HepG2 (cell line): ENCODE results near the gene HSPA5. TPM values are rescaled to one million over a fixed set of nuclear protein-coding genes. Genes with fewer than 3 reads are reported as not detected.

Experiments used
- GMEB2 ChIP-seq: IDR thresholded peaks from 2 replicates; pipeline ENCODE4 v1.6.1; 2016; ENCODE audit warnings: missing biosample characterization, missing genetic modification reagents, low read depth
- IRF2 ChIP-seq: IDR thresholded peaks from 2 replicates; pipeline ENCODE4 v1.6.1; 2018; ENCODE audit warnings: missing genetic modification reagents, missing compliant biosample characterization
- KDM4B ChIP-seq: sonication (generic); formaldehyde crosslinking; IDR thresholded peaks from 2 replicates; pipeline ENCODE4 v1.4.0; 2020; ENCODE audit warnings: missing genetic modification reagents
- MYNN ChIP-seq: sonication (generic); formaldehyde crosslinking; IDR thresholded peaks from 2 replicates; pipeline ENCODE4 v1.4.0; 2020; ENCODE audit warnings: mild to moderate bottlenecking, low read depth, missing genetic modification reagents
- NCOA1 ChIP-seq: sonication (generic); formaldehyde crosslinking; IDR thresholded peaks from 2 replicates; pipeline ENCODE4 v1.9.0; 2021; ENCODE audit warnings: missing genetic modification reagents
- NR2F2 ChIP-seq: IDR thresholded peaks from 2 replicates; pipeline ENCODE4 v1.6.1; 2012; ENCODE audit warnings: low read depth, inconsistent platforms, borderline replicate concordance
- PAWR ChIP-seq: sonication (generic); formaldehyde crosslinking; IDR thresholded peaks from 2 replicates; pipeline ENCODE4 v1.4.0; 2020; ENCODE audit warnings: missing genetic modification reagents, mild to moderate bottlenecking, borderline replicate concordance
- PHF5A ChIP-seq: IDR thresholded peaks from one replicate; pipeline ENCODE4 v1.6.1; 2018; ENCODE audit warnings: low read depth, missing genetic modification reagents; ENCODE audit not compliant: unreplicated experiment
- POLR2AphosphoS2 ChIP-seq: IDR thresholded peaks from 2 replicates; pipeline ENCODE4 v1.6.1; 2011; ENCODE audit warnings: low read depth, low read length, improper control_type of control experiment
- SSRP1 ChIP-seq: IDR thresholded peaks from 2 replicates; pipeline ENCODE4 v1.6.1; 2016; ENCODE audit warnings: control low read depth
- SUZ12 ChIP-seq: fragments of 150-350 bp; IDR thresholded peaks from 2 replicates; pipeline ENCODE4 v1.6.1; 2014; ENCODE audit warnings: low read depth, low read length
- TBX2 ChIP-seq: sonication (generic); formaldehyde crosslinking; IDR thresholded peaks from 2 replicates; pipeline ENCODE4 v1.5.0; 2020; ENCODE audit warnings: missing genetic modification reagents, mild to moderate bottlenecking, borderline replicate concordance
- THAP7 ChIP-seq: sonication (generic); formaldehyde crosslinking; IDR thresholded peaks from 2 replicates; pipeline ENCODE4 v1.8.1; 2023; ENCODE audit warnings: mild to moderate bottlenecking, missing genetic modification reagents
- ZNF121 ChIP-seq: sonication (generic); formaldehyde crosslinking; IDR thresholded peaks from 2 replicates; pipeline ENCODE4 v1.5.0; 2020; ENCODE audit warnings: mild to moderate bottlenecking, missing genetic modification reagents
- ZNF136 ChIP-seq: sonication (generic); formaldehyde crosslinking; IDR thresholded peaks from 2 replicates; pipeline ENCODE4 v1.8.1; 2022; ENCODE audit warnings: low read depth, mild to moderate bottlenecking, moderate library complexity, missing genetic modification reagents
- ZNF235 ChIP-seq: sonication (generic); formaldehyde crosslinking; IDR thresholded peaks from 2 replicates; pipeline ENCODE4 v1.8.1; 2023; ENCODE audit warnings: mild to moderate bottlenecking, missing genetic modification reagents, borderline replicate concordance
- ZNF333 ChIP-seq: sonication (generic); formaldehyde crosslinking; IDR thresholded peaks from 2 replicates; pipeline ENCODE4 v1.4.0; 2020; ENCODE audit warnings: mild to moderate bottlenecking, missing genetic modification reagents, borderline replicate concordance
- ZNF563 ChIP-seq: sonication (generic); formaldehyde crosslinking; IDR thresholded peaks from 2 replicates; pipeline ENCODE4 v1.8.0; 2022; ENCODE audit warnings: mild to moderate bottlenecking, moderate library complexity, missing genetic modification reagents
- ZNF598 ChIP-seq: sonication (generic); formaldehyde crosslinking; IDR thresholded peaks from 2 replicates; pipeline ENCODE4 v1.5.1; 2020; ENCODE audit warnings: mild to moderate bottlenecking, missing genetic modification reagents, borderline replicate concordance
- ZNF614 ChIP-seq: IDR thresholded peaks from 2 replicates; pipeline ENCODE4 v1.6.1; 2018; ENCODE audit warnings: missing biosample characterization, missing genetic modification reagents, inconsistent platforms, borderline replicate concordance
- ZNF703 ChIP-seq: sonication (generic); formaldehyde crosslinking; IDR thresholded peaks from 2 replicates; pipeline ENCODE4 v1.5.1; 2020; ENCODE audit warnings: missing genetic modification reagents, mild to moderate bottlenecking, moderate library complexity, borderline replicate concordance
- ZNF724P ChIP-seq: sonication (generic); formaldehyde crosslinking; IDR thresholded peaks from 2 replicates; pipeline ENCODE4 v1.8.0; 2022; ENCODE audit warnings: missing genetic modification reagents, borderline replicate concordance
- ZNF841 ChIP-seq: sonication (generic); formaldehyde crosslinking; IDR thresholded peaks from 2 replicates; pipeline ENCODE4 v1.8.1; 2023; ENCODE audit warnings: missing genetic modification reagents, borderline replicate concordance
- ZSCAN22 ChIP-seq: sonication (generic); formaldehyde crosslinking; IDR thresholded peaks from 2 replicates; pipeline ENCODE4 v1.4.0; 2020; ENCODE audit warnings: mild to moderate bottlenecking, missing genetic modification reagents
- polyA plus RNA-seq, 8 experiments: library from polyadenylated mRNA; depleted of rRNA in 3 of 8; stranded (reverse) in 7 of 8; unstranded in 1 of 8; fragments of >200 nt; fragmentation: Illumina TruSeq in 4 of 8; extraction: Trizol in 4 of 8; gene quantifications; 2 replicates each; pipeline versions ENCODE4 v1.2.1 to v1.2.3, GENCODE V29; 2011 to 2016; ENCODE audit warnings: low read depth in 4 of 8, missing spikeins in 1 of 8, mixed read lengths in 1 of 8; ENCODE audit not compliant: insufficient read depth in 1 of 8
- total RNA-seq, 5 experiments: library from RNA; depleted of rRNA; stranded (reverse); fragments of >200 nt; fragmentation: Illumina TruSeq; extraction: Trizol; gene quantifications; 2 replicates each; pipeline ENCODE4 v1.2.3, GENCODE V29; 2016; ENCODE audit warnings: low read depth in 1 of 5
- TF ChIP-seq, protein P1 (sequence below): sonication (generic); formaldehyde crosslinking; IDR thresholded peaks from 2 replicates; pipeline ENCODE4 v1.8.0; 2022; ENCODE audit warnings: mild to moderate bottlenecking, missing genetic modification reagents, moderate library complexity
- TF ChIP-seq, protein P2 (sequence below): sonication (generic); formaldehyde crosslinking; IDR thresholded peaks from 2 replicates; pipeline ENCODE4 v1.4.0; 2020; ENCODE audit warnings: mild to moderate bottlenecking, missing genetic modification reagents
- TF ChIP-seq, protein P3 (sequence below): sonication (generic); formaldehyde crosslinking; IDR thresholded peaks from 2 replicates; pipeline ENCODE4 v1.5.1; 2020; ENCODE audit warnings: missing genetic modification reagents, mild to moderate bottlenecking, borderline replicate concordance

Gene HSPA5
- total and polyA plus RNA-seq, 2 of the 13 experiments (the other 11 are each of a cell fraction or from before 2014, with no cell fraction given) = 201 to 206 TPM

DNA sequence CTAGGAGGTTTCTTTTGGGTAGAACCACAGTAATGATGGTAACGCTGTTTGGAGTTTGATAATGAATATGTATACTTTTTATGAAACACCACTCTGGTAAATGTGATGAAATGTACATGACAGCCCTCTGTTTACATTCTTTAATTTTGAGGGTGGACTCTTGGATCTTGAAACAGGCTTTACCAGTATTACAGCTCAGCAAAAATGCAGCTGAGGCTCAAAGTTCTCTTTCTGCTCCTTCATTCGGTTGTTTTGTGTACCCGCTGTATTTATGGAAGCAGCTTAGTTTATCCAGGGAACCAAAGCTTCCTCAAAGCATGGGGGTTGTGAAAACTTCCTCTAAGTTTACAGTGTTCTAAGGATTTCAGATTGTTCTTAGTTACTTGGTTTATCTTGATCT, 31.6 kb upstream of the HSPA5 start (continued):
- TF ChIP-seq THAP7 (CRISPR knock-in tag) (no peak), ZNF136 (CRISPR knock-in tag) (no peak), NR2F2 (no peak), ZNF703 (no peak), ZNF235 (CRISPR knock-in tag) (no peak), POLR2AphosphoS2 (no peak), KDM4B (CRISPR knock-in tag) (no peak), ZNF121 (no peak), ZNF598 (CRISPR knock-in tag) (no peak), PHF5A (no peak), ZNF841 (CRISPR knock-in tag) (no peak), ZNF333 (no peak), GMEB2 (no peak), TBX2 (no peak), ZNF724P (no peak), PAWR (CRISPR knock-in tag) (no peak), NCOA1 (CRISPR knock-in tag) (no peak), IRF2 (CRISPR knock-in tag) (peak; percentile 55; the same call in 1 of the 2 replicates), ZNF563 (CRISPR knock-in tag) (no peak), SSRP1 (CRISPR knock-in tag) (no peak), MYNN (CRISPR knock-in tag) (no peak), ZSCAN22 (CRISPR knock-in tag) (no peak), SUZ12 (no peak), ZNF614 (CRISPR knock-in tag) (0 out of 2 replicates have a peak, but pooled peaks have one; percentile 30)
- TF ChIP-seq, protein P1, sequence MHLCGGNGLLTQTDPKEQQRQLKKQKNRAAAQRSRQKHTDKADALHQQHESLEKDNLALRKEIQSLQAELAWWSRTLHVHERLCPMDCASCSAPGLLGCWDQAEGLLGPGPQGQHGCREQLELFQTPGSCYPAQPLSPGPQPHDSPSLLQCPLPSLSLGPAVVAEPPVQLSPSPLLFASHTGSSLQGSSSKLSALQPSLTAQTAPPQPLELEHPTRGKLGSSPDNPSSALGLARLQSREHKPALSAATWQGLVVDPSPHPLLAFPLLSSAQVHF = no peak
- TF ChIP-seq, protein P2, sequence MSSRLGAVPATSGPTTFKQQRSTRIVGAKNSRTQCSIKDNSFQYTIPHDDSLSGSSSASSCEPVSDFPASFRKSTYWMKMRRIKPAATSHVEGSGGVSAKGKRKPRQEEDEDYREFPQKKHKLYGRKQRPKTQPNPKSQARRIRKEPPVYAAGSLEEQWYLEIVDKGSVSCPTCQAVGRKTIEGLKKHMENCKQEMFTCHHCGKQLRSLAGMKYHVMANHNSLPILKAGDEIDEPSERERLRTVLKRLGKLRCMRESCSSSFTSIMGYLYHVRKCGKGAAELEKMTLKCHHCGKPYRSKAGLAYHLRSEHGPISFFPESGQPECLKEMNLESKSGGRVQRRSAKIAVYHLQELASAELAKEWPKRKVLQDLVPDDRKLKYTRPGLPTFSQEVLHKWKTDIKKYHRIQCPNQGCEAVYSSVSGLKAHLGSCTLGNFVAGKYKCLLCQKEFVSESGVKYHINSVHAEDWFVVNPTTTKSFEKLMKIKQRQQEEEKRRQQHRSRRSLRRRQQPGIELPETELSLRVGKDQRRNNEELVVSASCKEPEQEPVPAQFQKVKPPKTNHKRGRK (CRISPR knock-in tag) = no peak
- TF ChIP-seq, protein P3, sequence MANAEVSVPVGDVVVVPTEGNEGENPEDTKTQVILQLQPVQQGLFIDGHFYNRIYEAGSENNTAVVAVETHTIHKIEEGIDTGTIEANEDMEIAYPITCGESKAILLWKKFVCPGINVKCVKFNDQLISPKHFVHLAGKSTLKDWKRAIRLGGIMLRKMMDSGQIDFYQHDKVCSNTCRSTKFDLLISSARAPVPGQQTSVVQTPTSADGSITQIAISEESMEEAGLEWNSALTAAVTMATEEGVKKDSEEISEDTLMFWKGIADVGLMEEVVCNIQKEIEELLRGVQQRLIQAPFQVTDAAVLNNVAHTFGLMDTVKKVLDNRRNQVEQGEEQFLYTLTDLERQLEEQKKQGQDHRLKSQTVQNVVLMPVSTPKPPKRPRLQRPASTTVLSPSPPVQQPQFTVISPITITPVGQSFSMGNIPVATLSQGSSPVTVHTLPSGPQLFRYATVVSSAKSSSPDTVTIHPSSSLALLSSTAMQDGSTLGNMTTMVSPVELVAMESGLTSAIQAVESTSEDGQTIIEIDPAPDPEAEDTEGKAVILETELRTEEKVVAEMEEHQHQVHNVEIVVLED (CRISPR knock-in tag) = no peak
